Endometrial microvascular endothelial cells (primary cell): Measurements from ENCODE around the gene LANCL1. TPM values are rescaled to one million over a fixed set of nuclear protein-coding genes. Genes with fewer than 3 reads are reported as not detected.

Experiments used
- in situ Hi-C: cut with HindIII; loops from 2 replicates; pipeline ENCODE4 v1.10.0; 2017; ENCODE audit warnings: low sequenced_read_pairs, low pct_unique_long_range_greater_than_20kb; ENCODE audit errors: inconsistent ontology term
- total RNA-seq: library from RNA; depleted of rRNA; stranded (reverse); fragments of >200 nt; gene quantifications from one replicate; pipeline ENCODE4 v1.2.3, GENCODE V29; 2015; ENCODE audit errors: inconsistent ontology term

LANCL1 gene, protein sequence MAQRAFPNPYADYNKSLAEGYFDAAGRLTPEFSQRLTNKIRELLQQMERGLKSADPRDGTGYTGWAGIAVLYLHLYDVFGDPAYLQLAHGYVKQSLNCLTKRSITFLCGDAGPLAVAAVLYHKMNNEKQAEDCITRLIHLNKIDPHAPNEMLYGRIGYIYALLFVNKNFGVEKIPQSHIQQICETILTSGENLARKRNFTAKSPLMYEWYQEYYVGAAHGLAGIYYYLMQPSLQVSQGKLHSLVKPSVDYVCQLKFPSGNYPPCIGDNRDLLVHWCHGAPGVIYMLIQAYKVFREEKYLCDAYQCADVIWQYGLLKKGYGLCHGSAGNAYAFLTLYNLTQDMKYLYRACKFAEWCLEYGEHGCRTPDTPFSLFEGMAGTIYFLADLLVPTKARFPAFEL
- total RNA-seq = 34.6 TPM

DNA sequence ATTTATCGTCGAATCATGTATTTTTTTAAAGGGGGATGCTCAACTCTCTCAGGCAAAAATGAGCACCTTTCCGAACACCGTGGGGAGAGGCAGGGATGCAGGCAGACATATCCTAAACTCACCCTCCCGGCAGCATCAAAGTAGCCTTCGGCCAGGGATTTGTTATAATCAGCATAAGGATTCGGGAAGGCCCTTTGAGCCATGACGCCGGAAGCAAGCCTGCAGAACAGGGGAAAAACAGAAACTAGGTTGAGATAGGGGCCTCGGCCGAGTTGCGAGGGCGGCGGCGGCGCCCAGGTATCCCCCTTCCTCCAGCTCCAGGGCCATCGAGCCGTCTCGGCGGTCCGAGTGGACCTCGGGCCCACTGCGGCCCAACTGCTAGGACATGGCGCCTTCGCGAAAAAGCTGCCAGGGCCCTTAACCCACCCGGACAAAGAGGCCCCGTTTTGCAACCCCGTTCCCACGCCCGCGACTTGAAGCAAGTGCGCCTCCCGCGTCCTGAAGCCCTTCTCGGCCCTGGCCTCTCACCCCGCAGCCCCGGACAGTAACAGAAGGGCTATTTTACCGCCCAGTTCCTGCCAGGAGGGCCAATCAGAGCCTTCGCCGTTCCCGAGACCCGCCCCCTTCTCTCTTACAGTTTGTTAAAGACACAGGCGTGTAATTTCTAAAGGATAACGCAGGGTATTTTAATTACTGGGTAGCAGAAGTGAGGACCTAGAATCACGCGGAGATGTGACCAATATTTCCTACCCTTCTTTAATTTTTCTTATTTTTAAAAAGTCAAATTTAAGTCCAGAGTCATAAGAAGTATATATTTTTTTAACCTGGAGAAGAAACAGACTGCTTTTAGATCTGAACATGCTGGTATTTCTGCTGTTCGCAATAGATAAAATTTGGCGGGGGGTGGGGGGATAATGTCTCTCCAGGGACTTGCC is at the start of gene LANCL1:
LANCL1 (minus strand) TSS at position 566 of the 935 bp plus-strand sequence; CDS start at position 203, 363 bp downstream.
- in situ Hi-C loops = no loop called here

DNA sequence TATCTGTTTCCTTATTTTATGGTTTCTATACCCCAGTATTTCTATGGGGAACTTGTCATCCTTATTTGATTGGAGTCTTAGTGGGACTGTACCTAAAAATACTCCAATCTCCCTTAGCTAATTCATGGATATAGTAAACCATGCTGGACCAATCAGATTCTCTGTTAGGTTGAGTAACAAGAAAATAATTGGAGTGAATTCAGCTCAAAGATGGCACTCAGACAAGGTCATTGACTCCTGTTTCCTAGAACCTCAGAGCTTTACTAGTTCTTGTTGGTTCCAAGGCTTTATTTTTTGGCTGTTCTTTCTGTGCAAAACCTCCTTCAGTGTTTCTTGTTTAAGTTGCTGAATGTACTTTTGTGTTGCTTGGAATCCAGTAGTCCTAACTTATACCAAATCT is 48.0 kb upstream of the LANCL1 start:
- in situ Hi-C loops = no loop called here

DNA sequence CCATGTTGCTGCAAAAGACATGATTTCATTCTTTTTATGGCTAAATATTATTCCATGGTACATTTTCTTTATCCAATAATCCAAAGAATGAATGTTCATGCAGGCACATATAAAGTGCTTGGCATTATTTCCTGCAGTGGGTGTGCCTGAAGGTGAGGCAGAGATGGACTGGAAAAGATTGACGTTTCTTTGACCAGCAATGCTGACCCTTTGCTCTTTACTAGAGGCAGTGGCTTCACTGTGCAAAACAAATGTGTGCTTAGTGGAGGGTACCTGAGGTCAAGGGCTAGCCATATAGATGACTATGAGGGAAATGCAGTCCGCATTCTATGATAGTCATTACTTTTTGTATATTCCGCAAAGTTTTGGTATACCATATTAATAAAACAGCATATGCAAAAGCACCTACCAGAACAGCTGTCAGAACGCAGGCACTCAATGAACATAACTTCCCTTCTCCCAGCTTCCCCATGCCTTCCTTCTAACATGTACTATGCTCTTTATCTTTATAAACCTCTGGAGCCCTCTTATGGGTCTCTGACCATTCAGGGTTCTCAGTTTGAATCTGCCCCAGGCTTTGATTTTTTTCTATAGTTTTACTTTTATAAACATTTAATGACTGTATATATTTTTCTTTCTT is 47.2 kb upstream of the LANCL1 start:
- in situ Hi-C loops = no loop called here

DNA sequence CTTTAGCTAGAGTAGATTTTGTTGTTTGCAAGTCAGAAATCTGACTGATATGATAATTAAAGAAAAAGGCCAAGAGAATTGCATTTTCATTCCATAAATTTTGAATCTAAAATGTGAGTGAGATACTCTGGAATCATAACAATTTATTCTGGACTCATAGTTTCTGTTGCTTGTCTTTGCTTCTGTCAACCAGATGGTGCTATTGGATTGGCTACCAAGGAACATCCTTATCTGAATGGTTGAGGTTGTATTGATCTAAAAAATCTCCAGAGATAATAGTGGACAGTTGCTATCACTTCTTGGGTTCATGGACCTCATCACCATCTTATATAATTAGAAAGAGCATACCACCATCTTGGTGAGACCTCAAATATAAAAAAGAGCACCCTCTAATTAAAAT is 45.8 kb upstream of the LANCL1 start:
- in situ Hi-C loops = no loop called here

DNA sequence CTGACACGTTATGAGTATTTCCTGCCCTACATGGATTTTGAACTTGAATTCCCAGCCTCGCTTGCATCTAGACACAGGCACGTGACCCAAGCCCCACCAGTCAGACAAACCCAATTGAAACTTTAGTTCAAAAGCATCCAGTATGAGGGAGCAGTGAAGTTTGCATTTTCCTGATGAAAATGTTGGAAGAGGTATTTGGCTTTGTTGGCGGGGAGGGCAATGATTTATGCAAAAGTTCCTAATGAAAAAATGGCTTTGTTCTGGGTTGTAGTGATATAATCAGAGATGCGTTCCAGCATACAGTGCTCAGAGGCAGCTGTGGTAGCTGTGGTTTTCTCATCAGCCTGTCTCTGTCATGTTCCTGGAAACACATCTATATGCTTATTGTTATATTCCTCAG is 43.0 kb upstream of the LANCL1 start:
- in situ Hi-C loops = no loop called here

DNA sequence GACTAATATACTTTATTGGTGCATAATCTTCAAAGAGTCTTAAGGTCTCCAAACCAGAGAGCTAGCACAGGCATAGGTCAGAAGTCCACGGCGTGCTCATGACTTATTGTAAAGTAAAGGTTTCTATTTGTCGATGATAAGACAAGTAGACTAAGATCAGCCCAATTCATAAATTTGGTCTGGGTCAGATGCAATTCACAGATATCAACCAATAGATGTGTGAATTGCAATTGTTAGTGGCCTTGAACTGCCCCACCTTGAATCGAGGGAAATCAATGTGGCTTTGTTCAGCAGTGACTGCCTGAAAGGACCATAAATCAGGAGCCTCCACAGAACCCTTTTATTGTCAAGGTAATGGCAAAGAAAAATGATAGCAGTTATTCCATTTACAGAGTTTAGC is 40.7 kb upstream of the LANCL1 start:
- in situ Hi-C loops = no loop called here

DNA sequence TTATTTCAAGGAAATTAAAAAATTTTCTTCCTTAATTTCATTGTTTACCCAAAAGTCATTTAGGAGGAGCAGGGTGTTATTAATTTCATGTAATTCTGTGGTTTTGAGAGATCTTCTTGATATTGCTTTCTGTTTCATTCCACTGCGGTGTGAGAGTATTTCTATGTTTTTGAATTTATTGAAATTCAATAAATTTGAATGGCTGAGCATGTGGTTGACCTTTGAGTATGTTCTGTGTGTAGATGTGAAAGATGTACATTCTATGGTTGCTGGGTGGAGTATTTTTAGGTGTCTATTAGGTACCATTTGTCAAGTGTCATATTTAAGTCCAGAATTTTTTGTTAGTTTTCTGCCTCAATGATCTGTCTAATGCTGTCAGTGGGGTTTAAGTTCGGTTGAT is 39.4 kb upstream of the LANCL1 start:
- in situ Hi-C loops = no loop called here

DNA sequence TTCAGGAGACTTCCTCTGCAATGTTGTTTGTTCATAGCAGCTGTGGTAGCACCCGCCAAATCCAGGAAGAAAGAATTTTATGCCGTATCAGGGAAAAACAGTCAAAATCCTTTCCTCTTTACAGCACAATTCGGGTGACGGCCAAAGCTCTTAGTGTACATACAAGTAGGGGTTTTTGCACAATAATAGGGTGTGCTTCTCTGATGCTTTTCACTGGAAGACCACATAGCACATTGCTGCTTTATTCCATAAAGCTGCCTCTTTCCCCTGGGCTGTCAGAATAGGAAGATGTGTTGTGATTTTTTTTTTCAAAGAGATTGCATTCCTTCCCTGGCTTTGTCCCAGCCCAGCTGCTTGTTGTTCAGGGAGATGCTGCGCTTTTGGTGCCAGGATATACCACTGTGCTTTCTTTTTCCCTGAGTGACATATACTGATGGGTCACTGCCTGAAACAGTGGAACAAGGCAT is 27.2 kb upstream of the LANCL1 start:
- in situ Hi-C loops = no loop called here

DNA sequence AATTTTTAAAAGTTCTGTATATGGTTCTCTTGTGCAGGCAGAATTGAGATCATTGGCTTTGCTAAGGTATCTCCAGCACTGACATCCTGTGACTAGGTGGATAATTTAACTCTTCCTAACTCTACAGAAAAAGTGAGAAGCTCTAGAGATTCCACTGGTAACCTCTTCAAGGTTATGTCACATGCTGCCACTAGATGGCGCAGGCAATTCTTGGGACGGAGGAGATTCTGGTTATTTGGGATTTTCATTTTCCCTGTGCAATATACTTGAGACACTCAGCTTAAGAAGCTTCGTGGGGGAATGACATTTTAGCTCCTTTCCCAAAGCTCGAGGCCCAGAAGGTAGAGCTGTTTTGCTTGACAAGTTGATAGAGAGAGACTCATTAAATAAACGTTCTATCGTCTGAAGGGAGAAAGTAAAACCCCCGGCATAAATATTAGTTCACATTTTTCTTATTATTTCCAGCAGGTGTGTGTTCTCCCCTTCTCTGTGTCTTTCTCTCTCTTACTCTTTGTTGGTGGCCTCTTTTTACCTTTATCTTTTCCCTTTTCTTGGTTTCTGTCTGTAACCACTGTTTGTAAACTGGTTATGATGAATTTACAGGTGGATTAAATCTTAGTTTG is 26.6 kb upstream of the LANCL1 start:
- in situ Hi-C loops = no loop called here

DNA sequence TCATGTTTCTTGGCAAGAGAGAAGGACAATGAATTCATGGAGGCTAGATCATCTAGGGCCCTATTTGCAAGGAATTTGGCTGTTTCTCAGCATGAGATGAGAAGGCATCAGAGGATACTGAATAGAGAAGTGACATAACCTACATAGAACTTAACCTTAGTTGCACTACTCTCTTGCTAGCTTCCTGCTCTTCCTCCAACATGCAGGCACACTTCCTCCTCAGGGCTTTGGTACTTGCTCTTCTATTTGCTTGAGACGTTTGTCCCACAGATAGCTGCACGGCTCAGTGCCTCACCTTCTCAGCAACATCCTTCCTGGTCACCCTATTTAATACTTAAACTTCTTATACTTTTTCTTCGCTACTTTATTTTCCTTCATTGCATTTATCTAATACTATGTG is 20.0 kb upstream of the LANCL1 start:
- in situ Hi-C loops = no loop called here

DNA sequence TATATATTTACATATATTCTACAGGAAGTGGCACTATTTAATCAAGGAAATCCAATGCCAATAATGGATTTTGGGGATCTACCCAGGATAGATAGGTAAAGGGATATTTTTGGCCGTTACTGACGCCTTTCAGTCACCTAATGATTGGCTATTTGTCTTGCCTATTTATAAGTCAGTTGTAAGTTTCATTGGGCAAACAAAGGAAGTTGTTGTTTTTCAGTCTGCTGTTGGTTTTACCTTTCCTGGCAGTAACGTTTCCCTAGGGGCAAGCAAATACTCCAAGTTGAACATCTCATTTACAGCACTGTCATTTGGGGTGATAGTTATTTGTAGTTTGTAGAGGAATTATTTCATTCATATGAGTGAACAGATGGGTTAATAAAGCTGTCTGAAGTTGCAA is 17.0 kb upstream of the LANCL1 start:
- in situ Hi-C loops = no loop called here

DNA sequence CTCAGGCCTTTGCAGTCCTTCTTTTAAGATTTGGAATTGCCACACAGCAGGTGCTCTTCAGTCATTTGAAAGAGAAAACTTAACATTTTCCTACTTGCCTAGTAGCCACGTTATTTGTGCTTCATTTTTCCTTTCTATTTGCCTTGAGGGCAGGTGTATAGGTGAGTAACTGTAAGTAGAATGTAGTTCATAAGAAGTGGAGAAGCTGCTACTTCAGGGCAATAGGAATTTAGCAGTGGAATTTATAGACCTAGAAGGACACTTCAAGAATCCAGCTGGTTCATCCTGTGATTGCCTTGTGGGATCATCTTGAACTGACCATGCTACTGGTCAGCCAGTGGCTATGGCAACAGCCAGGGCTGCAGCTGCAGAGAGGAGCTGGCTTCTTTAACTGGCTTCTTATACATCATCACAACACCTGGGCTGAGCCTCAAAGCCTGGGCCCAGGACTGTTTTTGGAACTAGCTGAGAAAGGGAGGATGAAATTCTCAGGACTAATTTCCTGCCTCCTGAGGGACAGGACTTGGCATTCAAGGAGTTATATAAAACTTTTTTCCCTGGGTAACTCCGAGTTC is 5.1 kb upstream of the LANCL1 start:
- in situ Hi-C loops = no loop called here

DNA sequence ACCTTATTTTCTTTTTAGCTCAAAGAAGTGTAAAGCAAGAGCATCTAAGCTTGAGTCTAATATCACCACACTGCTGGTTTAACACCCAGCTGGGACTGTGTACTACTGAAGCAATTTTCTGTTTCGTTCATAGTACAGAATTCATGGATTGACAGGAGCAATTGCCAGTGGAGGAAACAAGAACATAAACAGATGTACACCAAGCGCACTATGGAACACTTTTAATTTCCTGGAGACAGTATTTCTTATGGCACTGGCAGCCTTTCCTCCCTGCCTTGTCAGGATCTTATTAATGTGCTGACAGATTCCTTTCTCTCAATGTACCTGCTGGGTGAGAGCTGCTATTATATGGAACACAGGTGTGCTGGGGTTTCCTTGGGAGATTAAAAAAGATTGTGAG is 4.2 kb upstream of the LANCL1 start:
- in situ Hi-C loops = no loop called here

DNA sequence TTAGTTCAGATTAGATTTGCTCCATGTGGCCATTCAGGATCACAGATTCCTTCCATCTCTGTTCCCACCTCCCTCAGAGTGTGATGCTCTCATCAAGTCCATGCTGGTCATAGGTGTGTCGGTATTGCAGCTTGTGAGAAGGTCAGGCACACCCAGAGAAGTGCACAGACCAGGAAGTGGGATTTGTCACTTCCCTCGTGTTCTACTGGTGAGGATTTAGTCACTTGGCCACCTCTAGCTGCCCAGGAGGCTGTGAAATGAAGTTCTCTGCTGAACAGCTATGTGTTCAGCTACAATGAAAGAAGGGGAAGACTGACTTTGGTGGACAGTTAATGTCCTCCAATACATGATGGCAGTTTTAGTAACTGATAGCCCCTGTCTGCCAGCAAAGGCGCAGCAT is 3.5 kb upstream of the LANCL1 start:
- in situ Hi-C loops = no loop called here

DNA sequence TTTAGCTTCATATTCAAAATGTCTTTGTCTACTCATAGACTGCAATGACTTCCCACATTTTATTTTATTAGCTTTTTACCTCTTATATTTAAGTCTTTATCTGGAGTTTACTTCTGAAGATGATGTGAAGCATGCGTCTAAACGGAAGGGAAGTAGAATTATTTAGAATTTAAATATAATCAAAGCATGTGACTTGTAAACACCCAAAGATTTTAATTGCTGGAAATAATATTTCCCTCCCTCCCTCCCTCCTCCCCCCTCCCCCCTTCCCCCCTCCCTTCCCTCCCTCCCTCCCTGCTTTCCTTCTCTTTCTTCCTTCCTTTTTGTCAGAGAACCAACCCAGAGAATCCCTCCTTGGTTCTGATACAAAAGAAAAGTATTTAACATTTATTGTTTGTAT is 2.1 kb upstream of the LANCL1 start:
- in situ Hi-C loops = no loop called here

DNA sequence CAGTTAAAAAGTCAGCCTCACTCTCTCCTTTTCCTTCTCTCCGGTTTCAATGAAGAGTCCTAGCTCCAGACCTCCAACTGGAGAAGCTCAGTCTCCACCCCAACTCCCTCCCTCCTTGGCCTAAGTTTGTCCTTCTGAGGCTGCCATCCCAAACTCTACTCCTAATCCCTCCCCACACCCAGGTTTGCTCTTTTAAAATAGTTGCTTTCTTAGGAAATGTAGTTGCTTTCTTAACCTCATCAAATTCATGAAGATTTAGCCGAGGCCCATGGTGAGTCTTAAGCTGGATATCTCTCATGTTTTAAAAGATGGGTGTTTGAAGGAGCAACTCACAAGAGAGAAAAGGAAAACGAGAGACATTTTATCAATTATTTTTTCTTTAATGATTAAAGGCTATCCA is 937 bp upstream of the LANCL1 start:
- in situ Hi-C loops = no loop called here

DNA sequence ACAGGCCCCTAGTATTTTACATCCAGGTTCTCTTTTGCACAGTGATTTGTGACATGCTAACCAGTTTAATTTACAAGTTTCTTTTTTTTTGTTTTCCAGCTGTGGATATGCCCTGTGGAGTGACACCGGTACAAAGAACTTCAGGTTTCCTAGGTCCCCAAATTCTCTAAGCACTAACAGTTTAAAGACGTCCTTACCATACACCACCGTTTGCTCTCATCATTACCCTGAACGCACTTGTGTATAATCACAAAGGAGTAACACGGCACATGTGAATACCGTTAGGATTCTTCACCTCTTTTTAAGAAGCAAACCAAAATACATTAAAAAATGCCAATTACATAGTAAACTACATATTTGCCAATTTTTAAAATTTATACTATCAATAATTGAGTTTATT is 853 bp downstream of the LANCL1 start:
- in situ Hi-C loops = no loop called here

DNA sequence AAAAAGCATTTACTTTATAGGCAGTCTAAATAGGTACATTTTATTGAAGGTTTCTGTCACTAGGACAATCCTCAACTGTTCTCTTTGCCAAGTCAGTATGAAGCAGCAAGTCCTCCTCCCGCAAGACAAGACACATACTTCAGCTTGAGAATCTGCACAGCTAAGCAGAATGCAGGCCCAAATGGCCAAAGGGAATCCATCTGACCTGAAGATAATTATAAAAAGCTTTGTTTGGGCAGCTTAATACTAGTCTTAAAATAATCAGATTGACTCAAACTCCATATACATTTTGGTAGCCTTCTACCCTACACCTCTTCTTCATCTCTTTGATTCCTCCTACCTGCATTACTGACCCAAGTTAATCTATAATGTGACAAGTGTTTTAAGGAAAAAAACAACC is 1.8 kb downstream of the LANCL1 start:
- in situ Hi-C loops = no loop called here

DNA sequence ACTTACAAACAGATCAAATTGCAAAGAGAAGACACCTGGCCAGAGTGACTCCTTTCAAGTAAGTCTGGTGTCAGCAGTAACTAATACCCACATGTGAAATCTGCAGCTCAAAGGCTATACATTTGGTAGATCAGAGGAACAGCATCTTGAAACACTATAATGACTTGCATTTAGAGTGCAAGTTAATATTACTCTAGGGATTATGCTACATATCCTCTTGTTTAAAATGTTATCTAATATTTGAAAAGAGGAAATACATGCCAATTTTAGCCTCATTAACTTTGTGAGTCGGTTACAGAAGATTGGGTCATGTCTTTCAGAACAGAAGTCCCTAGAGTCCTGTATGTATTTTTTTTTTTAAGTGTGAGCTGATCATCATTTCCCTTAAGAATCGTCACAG is 15.2 kb downstream of the LANCL1 start:
- in situ Hi-C loops = no loop called here
